Spinal cord (tissue), 10 donors: ENCODE data around the gene VOPP1. TPM values are rescaled to one million over a fixed set of nuclear protein-coding genes. Genes with fewer than 3 reads are reported as not detected.

Experiments used
- DNase-seq, 6 donors: peaks; one replicate each; pipeline versions ENCODE4 v3.0.0 to v3.0.0-alpha.2; 2013 to 2015; ENCODE audit warnings: low spot score in 6 of 6, low read depth in 4 of 6
- H3K27ac ChIP-seq: one replicate; pipeline ENCODE4 v1.5.1; 2013; ENCODE audit warnings: low read depth, low read length, control low read depth
- H3K27me3 ChIP-seq: one replicate; pipeline ENCODE4 v1.6.1; 2013; ENCODE audit warnings: low read length; ENCODE audit not compliant: control insufficient read depth, insufficient read depth
- H3K36me3 ChIP-seq: one replicate; pipeline ENCODE4 v1.6.1; 2013; ENCODE audit warnings: low read length; ENCODE audit not compliant: control insufficient read depth, insufficient read depth
- H3K4me1 ChIP-seq: one replicate; pipeline ENCODE4 v1.6.1; 2013; ENCODE audit warnings: low read length; ENCODE audit not compliant: control insufficient read depth, insufficient read depth
- H3K4me3 ChIP-seq: one replicate; pipeline ENCODE4 v1.5.1; 2013; ENCODE audit warnings: low read depth, low read length, control low read depth
- H3K9me3 ChIP-seq: one replicate; pipeline ENCODE4 v1.6.1; 2013; ENCODE audit warnings: low read length; ENCODE audit not compliant: control insufficient read depth, insufficient read depth
- WGBS: methylation state at CpG from one replicate; pipeline ENCODE4 v1.1.5; 2013; ENCODE audit warnings: missing lambda C conversion rate; ENCODE audit not compliant: insufficient coverage; 5-methylcytosine and 5-hydroxymethylcytosine counted together
- polyA plus RNA-seq, 2 donors: library from polyadenylated mRNA; unstranded; fragments of 120-200 nt; gene quantifications; one replicate each; pipeline ENCODE4 v1.2.1, GENCODE V29; 2013; ENCODE audit not compliant: insufficient read length in 2 of 2
- total RNA-seq, 2 donors: library from RNA; depleted of rRNA in 1 of 2; stranded (reverse); fragments of 120-200 nt in 1 of 2; fragments of >200 nt in 1 of 2; gene quantifications; one replicate each; pipeline versions ENCODE4 v1.2.3 to v1.2.4, GENCODE V29; 2013 to 2014
- donor health status: healthy.

Gene VOPP1
- total and polyA plus RNA-seq, 4 donors = 59.1 to 121 (median 86.5) TPM

- peak in 1 of 6 donors; percentile 23 for DNase-seq
- 83% methylated on average over 5 of the region's 7 CpGs for WGBS
These were observed 85.3 kb downstream of the VOPP1 start for GRCh38 chr7:55486991-55487390.

GRCh38 chr7:55486192-55486590, 86.1 kb downstream of the VOPP1 start:
- H3K9me3 ChIP-seq = no peaks in the 10 kb centered on the region
- no peaks in the 10 kb centered on the region for H3K27me3 ChIP-seq
- H3K36me3 ChIP-seq = peaks cover 37% of the 10 kb centered on the region
- peak in 1 of 6 donors; percentile 29 for DNase-seq
- peaks cover 14% of the 10 kb centered on the region for H3K4me1 ChIP-seq
- H3K4me3 ChIP-seq = no peak overlapping the region
- 40% methylated on average over 1 of the region's 5 CpGs for WGBS
- H3K27ac ChIP-seq = no peak overlapping the region

More at GRCh38 chr7:55486991-55487390, 85.3 kb downstream of the VOPP1 start:
- Histone ChIP-seq H3K4me1 (peaks cover 14% of the 10 kb centered on the region), H3K27ac (no peak overlapping the region), H3K27me3 (no peaks in the 10 kb centered on the region), H3K4me3 (no peak overlapping the region), H3K9me3 (no peaks in the 10 kb centered on the region), H3K36me3 (peaks cover 40% of the 10 kb centered on the region)

- no peak for DNase-seq
- H3K36me3 ChIP-seq = peaks cover 40% of the 10 kb centered on the region
- no peaks in the 10 kb centered on the region for H3K27me3 ChIP-seq
- no peak overlapping the region for H3K4me3 ChIP-seq
- no peaks in the 10 kb centered on the region for H3K9me3 ChIP-seq
- peaks cover 14% of the 10 kb centered on the region for H3K4me1 ChIP-seq
- H3K27ac ChIP-seq = no peak overlapping the region
- WGBS = 74% methylated on average over 22 of the region's 28 CpGs
These were observed 86.7 kb downstream of the VOPP1 start for GRCh38 chr7:55485501-55486191.

GRCh38 chr7:55484834-55485233, 87.5 kb downstream of the VOPP1 start:
- peak in 1 of 6 donors; percentile 33 for DNase-seq
- Histone ChIP-seq H3K4me3 (no peak overlapping the region), H3K27me3 (no peaks in the 10 kb centered on the region), H3K4me1 (peaks cover 14% of the 10 kb centered on the region), H3K36me3 (peaks cover 34% of the 10 kb centered on the region), H3K9me3 (no peaks in the 10 kb centered on the region), H3K27ac (no peak overlapping the region)
- WGBS = 75% methylated on average over 5 of the region's 6 CpGs

GRCh38 chr7:55484241-55484640, 88.1 kb downstream of the VOPP1 start:
- WGBS = no CpG with 5 or more reads among the region's 5 CpGs

GRCh38 chr7:55483046-55483445, 89.3 kb downstream of the VOPP1 start:
- no peak overlapping the region for H3K4me3 ChIP-seq
- peaks cover 18% of the 10 kb centered on the region for H3K36me3 ChIP-seq
- 91% methylated on average over 3 of the region's 6 CpGs for WGBS
- H3K27me3 ChIP-seq = no peaks in the 10 kb centered on the region
- peaks cover 10% of the 10 kb centered on the region for H3K4me1 ChIP-seq
- DNase-seq = no peak
- no peaks in the 10 kb centered on the region for H3K9me3 ChIP-seq
- no peak overlapping the region for H3K27ac ChIP-seq

More at GRCh38 chr7:55484241-55484640, 88.1 kb downstream of the VOPP1 start:
- no peak for DNase-seq
- no peak overlapping the region for H3K27ac ChIP-seq
- peaks cover 14% of the 10 kb centered on the region for H3K4me1 ChIP-seq
- peaks cover 28% of the 10 kb centered on the region for H3K36me3 ChIP-seq
- H3K27me3 ChIP-seq = no peaks in the 10 kb centered on the region
- H3K4me3 ChIP-seq = no peak overlapping the region
- H3K9me3 ChIP-seq = no peaks in the 10 kb centered on the region

GRCh38 chr7:55481155-55481554, 91.1 kb downstream of the VOPP1 start:
- Histone ChIP-seq H3K27ac (no peak overlapping the region), H3K9me3 (no peaks in the 10 kb centered on the region), H3K4me1 (peaks cover 24% of the 10 kb centered on the region), H3K27me3 (no peaks in the 10 kb centered on the region), H3K36me3 (peaks cover 18% of the 10 kb centered on the region), H3K4me3 (no peak overlapping the region)
- 75% methylated on average over 2 of the region's 2 CpGs for WGBS
- no peak for DNase-seq

- WGBS = 60% methylated on average over 1 of the region's 6 CpGs
These were observed 93.6 kb downstream of the VOPP1 start for GRCh38 chr7:55478700-55479099.

GRCh38 chr7:55477781-55478374, 94.4 kb downstream of the VOPP1 start:
- WGBS = 66% methylated on average over 11 of the region's 13 CpGs
- no peak overlapping the region for H3K4me3 ChIP-seq

More at GRCh38 chr7:55478700-55479099, 93.6 kb downstream of the VOPP1 start:
- Histone ChIP-seq H3K9me3 (no peaks in the 10 kb centered on the region), H3K27ac (no peak overlapping the region), H3K27me3 (no peaks in the 10 kb centered on the region), H3K36me3 (peaks cover 27% of the 10 kb centered on the region), H3K4me3 (no peak overlapping the region), H3K4me1 (peaks cover 25% of the 10 kb centered on the region)
- no peak for DNase-seq

More at GRCh38 chr7:55477781-55478374, 94.4 kb downstream of the VOPP1 start:
- Histone ChIP-seq H3K36me3 (peaks cover 33% of the 10 kb centered on the region), H3K27me3 (no peaks in the 10 kb centered on the region), H3K4me1 (peaks cover 25% of the 10 kb centered on the region), H3K27ac (no peak overlapping the region), H3K9me3 (no peaks in the 10 kb centered on the region)
- no peak for DNase-seq
